ENCODE data around the gene FIG4.

The FIG4 gene

GRCh38 chr6:109852713-109853112 is 161.6 kb downstream of the FIG4 start (continued):
- TF ChIP-seq GLIS3 (CRISPR knock-in tag; IDR thresholded peaks at IDR 0.05) = no peak
- TF ChIP-seq ARNTL (CRISPR knock-in tag; IDR thresholded peaks at IDR 0.05; ENCODE audit: borderline replicate concordance, low read depth) = no peak
- TF ChIP-seq BACH2 (CRISPR knock-in tag; IDR thresholded peaks at IDR 0.05; ENCODE audit: borderline replicate concordance) = no peak

- TF ChIP-seq POU6F1 (CRISPR knock-in tag; IDR thresholded peaks at IDR 0.05; ENCODE audit: borderline replicate concordance, low read depth) (no peak), CREB5 (CRISPR knock-in tag; IDR thresholded peaks at IDR 0.05; ENCODE audit: low read depth) (no peak), ZNF70 (CRISPR knock-in tag; IDR thresholded peaks at IDR 0.05) (no peak), ZFP3 (CRISPR knock-in tag; IDR thresholded peaks at IDR 0.05) (no peak), ESRRG (CRISPR knock-in tag; IDR thresholded peaks at IDR 0.05) (no peak), PPARA (CRISPR knock-in tag; IDR thresholded peaks at IDR 0.05; ENCODE audit: borderline replicate concordance) (no peak), TOX (CRISPR knock-in tag; IDR thresholded peaks at IDR 0.05; ENCODE audit: borderline replicate concordance) (no peak), ZFP30 (CRISPR knock-in tag; IDR thresholded peaks at IDR 0.05) (no peak), PATZ1 (CRISPR knock-in tag; IDR thresholded peaks at IDR 0.05; ENCODE audit: borderline replicate concordance) (no peak), TSHZ2 (CRISPR knock-in tag; IDR thresholded peaks at IDR 0.05) (no peak), RARB (CRISPR knock-in tag; IDR thresholded peaks at IDR 0.05) (no peak), ZNF8 (CRISPR knock-in tag; IDR thresholded peaks at IDR 0.05) (no peak), SNAI2 (CRISPR knock-in tag; IDR thresholded peaks at IDR 0.05) (no peak), ZNF565 (CRISPR knock-in tag; conservative IDR thresholded peaks at IDR 0.05; ENCODE audit: low read depth) (no peak), GLIS3 (CRISPR knock-in tag; IDR thresholded peaks at IDR 0.05) (no peak), OSR1 (CRISPR knock-in tag; IDR thresholded peaks at IDR 0.05) (no peak), CSRNP3 (CRISPR knock-in tag; IDR thresholded peaks at IDR 0.05) (no peak)
- ATAC-seq = no peak
Measured at GRCh38 chr6:109853426-109853825, 162.3 kb downstream of the FIG4 start.

- TF ChIP-seq ARNTL (CRISPR knock-in tag; IDR thresholded peaks at IDR 0.05; ENCODE audit: borderline replicate concordance, low read depth) (no peak), PATZ1 (CRISPR knock-in tag; IDR thresholded peaks at IDR 0.05; ENCODE audit: borderline replicate concordance) (no peak), TCF4 (CRISPR knock-in tag; IDR thresholded peaks at IDR 0.05; ENCODE audit: borderline replicate concordance) (no peak), TSHZ2 (CRISPR knock-in tag; IDR thresholded peaks at IDR 0.05) (no peak), ZNF565 (CRISPR knock-in tag; conservative IDR thresholded peaks at IDR 0.05; ENCODE audit: low read depth) (no peak), OSR1 (CRISPR knock-in tag; IDR thresholded peaks at IDR 0.05) (no peak), GLIS3 (CRISPR knock-in tag; IDR thresholded peaks at IDR 0.05) (no peak), RARB (CRISPR knock-in tag; IDR thresholded peaks at IDR 0.05) (no peak), ZFP30 (CRISPR knock-in tag; IDR thresholded peaks at IDR 0.05) (no peak), ZNF70 (CRISPR knock-in tag; IDR thresholded peaks at IDR 0.05) (no peak), ZC3H10 (CRISPR knock-in tag; IDR thresholded peaks at IDR 0.05) (no peak), PPARA (CRISPR knock-in tag; IDR thresholded peaks at IDR 0.05; ENCODE audit: borderline replicate concordance) (no peak), CSDC2 (CRISPR knock-in tag; IDR thresholded peaks at IDR 0.05) (no peak), CREB5 (CRISPR knock-in tag; IDR thresholded peaks at IDR 0.05; ENCODE audit: low read depth) (no peak), TOX (CRISPR knock-in tag; IDR thresholded peaks at IDR 0.05; ENCODE audit: borderline replicate concordance) (no peak)
- ATAC-seq = no peak
Measured at GRCh38 chr6:109853951-109854350, 162.9 kb downstream of the FIG4 start.
